SJCRH30 (cell line): ENCODE results near the gene GM2A. TPM values are rescaled to one million over a fixed set of nuclear protein-coding genes. Genes with fewer than 3 reads are reported as not detected.
"Not testable (repeated sequence)": the region's sequence is repeated elsewhere in the genome, so short reads cannot be mapped to it uniquely, and the experiment has no call there.

Experiments
- DNase-seq, 2 experiments: peaks; one replicate each; pipeline ENCODE4 v3.0.0-alpha.2; 2015 to 2020
- H3K27ac ChIP-seq: fragments of 250-450 bp; sonication (Bioruptor Pico); 2 replicates; pipeline ENCODE4 v1.5.1; 2020; ENCODE audit warnings: mild to moderate bottlenecking, moderate library complexity
- H3K27me3 ChIP-seq: fragments of 250-450 bp; sonication (Bioruptor Pico); 2 replicates; pipeline ENCODE4 v1.5.1; 2020; ENCODE audit warnings: mild to moderate bottlenecking, moderate library complexity
- H3K36me3 ChIP-seq: fragments of 250-450 bp; sonication (Bioruptor Pico); 2 replicates; pipeline ENCODE4 v1.5.1; 2020; ENCODE audit warnings: mild to moderate bottlenecking, moderate library complexity
- H3K4me1 ChIP-seq: fragments of 250-450 bp; sonication (Bioruptor Pico); 2 replicates; pipeline ENCODE4 v1.5.1; 2020; ENCODE audit warnings: mild to moderate bottlenecking, moderate library complexity
- H3K4me3 ChIP-seq: fragments of 250-450 bp; sonication (Bioruptor Pico); 2 replicates; pipeline ENCODE4 v1.5.1; 2020; ENCODE audit warnings: mild to moderate bottlenecking, moderate library complexity
- H3K9me3 ChIP-seq: fragments of 250-450 bp; sonication (Bioruptor Pico); replicated peaks from 2 replicates; pipeline ENCODE4 v1.5.1; 2020; ENCODE audit warnings: mild to moderate bottlenecking, moderate library complexity
- total RNA-seq: library from RNA; depleted of rRNA; stranded (reverse); fragments of >200 nt; shearing (Covaris generic); gene quantifications from 2 replicates; pipeline ENCODE4 v1.2.3, GENCODE V29; 2014

Gene GM2A
- total RNA-seq, 1 experiment from 2014 or later: 1.7 TPM

DNA sequence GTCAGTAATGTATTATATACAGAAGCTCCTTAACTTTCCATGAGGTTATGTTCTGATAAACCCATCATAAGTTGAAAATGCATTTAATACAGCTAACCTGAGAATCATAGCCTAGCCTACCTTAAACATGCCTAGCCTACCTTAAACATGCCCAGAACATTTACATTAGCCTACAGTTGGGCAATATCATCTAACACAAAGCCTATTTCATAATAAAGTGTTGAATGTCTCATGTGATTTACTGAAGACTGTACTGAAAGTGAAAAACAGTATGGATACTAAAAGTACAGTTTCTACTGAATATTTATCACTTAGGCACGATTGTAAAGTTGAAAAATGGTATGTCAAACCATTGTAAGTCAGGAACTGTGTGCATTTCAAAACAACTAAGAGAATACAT lies 1.6 kb downstream of the GM2A start:
- H3K27ac ChIP-seq: no peak overlapping the region
- no peak for DNase-seq
- H3K4me1 ChIP-seq: no peaks in the 10 kb centered on the region; the same call in 1 of the 2 replicates
- no peaks in the 10 kb centered on the region for H3K9me3 ChIP-seq
- H3K36me3 ChIP-seq: no peaks in the 10 kb centered on the region
- H3K4me3 ChIP-seq: no peak overlapping the region
- no peaks in the 10 kb centered on the region for H3K27me3 ChIP-seq

DNA sequence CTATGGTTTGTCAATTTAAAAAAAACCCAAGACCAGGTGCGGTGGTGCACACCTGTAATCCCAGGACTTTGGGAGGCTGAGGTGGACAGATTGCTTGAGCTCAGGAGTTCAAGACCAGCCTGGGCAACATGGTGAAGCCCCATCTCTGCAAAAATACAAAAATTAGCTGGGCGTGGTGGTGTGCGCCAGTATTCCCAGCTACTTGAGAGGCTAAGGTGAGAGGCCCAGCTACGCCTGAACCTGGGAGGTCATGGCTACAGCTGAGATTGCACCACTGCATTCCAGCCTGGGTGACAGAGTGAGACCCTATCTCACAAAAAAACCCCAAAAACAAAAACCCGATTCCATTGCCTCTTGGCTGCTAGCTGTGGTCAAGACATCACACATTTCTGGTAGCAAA lies 2.0 kb downstream of the GM2A start:
- H3K4me3 ChIP-seq, H3K27me3 ChIP-seq, H3K9me3 ChIP-seq, H3K4me1 ChIP-seq, H3K27ac ChIP-seq, H3K36me3 ChIP-seq, DNase-seq: not testable (repeated sequence)

DNA sequence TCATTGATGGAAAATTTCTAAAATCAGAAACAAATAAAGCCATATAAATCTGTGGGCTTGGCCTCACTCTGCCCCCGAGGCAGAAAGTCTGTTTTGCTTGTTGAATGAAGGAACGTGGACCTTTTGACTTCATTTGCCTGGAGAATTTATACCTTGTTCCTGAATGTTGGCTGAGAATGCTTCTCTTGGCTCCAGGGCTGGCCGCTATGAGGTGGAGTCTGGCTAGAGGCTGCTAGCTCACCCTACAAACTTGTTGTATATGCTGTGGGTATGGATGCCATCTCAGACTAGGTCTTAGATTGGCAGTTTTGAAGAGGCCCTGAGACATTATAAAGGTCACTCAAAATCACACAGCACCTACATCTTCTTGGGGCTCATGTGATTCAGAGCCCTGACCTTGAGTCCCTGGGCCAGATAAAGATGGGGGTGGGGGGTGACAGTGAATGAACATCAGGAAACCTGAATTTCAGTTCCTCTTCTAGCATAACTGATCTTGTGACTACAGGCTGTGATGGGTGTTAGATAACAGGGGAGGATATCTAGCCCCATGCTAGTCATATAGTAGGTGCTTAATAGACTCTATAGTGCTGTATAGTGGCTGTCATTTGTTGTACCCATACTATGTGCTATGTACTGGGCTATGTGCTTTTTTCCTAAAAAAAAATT lies 2.8 kb downstream of the GM2A start:
- no peak overlapping the region for H3K27ac ChIP-seq
- H3K9me3 ChIP-seq: no peaks in the 10 kb centered on the region
- H3K4me3 ChIP-seq: no peak overlapping the region
- no peaks in the 10 kb centered on the region for H3K36me3 ChIP-seq
- H3K4me1 ChIP-seq: no peaks in the 10 kb centered on the region; the same call in 1 of the 2 replicates
- DNase-seq: no peak
- H3K27me3 ChIP-seq: no peaks in the 10 kb centered on the region

DNA sequence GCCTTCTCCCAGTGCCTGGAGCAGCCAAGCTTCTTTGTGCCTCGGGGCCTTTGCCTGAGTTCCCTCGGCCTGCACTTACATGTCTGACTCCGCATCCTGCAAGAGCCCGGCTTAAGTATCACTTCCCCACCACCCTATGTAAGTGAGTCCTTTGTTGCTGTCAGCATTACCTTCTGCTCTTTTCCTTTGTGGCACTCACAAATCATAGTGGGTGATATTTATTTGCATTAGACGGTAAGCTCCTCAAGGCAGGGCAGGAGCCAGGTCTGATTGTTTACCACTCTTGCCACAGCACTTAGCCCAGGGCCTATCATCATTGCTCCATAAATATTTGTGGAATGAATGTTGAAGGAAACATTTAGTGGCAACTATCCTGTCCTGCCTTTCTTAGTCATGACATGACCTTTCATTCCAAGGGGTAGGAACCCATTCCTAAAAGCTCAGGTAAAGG lies 4.8 kb downstream of the GM2A start:
- no peaks in the 10 kb centered on the region for H3K9me3 ChIP-seq
- H3K4me3 ChIP-seq: no peak overlapping the region
- no peak overlapping the region for H3K27ac ChIP-seq

DNA sequence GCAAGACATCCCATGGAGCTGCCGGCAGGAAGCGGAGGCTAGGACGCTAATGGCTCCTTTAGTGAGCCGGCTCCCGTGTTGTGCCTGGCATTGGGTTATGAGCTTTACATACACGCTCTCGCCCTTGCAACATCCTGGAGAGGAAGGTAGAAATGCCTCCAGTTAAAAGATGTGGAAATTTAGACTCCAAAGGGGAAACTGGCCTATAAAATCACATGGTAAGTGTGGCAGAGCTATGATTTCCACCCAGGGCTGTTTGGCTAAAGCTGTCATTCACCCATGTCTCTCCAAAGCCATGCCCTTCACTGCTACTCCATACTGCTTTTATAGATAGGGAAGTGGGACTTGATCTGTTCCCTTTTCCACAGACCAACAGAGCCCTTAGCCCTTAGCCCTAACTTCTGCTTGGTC lies 5.2 kb downstream of the GM2A start:
- Histone ChIP-seq H3K9me3 (no peaks in the 10 kb centered on the region), H3K27ac (no peak overlapping the region), H3K36me3 (no peaks in the 10 kb centered on the region), H3K27me3 (no peaks in the 10 kb centered on the region), H3K4me1 (no peaks in the 10 kb centered on the region; the same call in 1 of the 2 replicates), H3K4me3 (no peak overlapping the region)
- DNase-seq: no peak

More for the DNA sequence above, 4.8 kb downstream of the GM2A start:
- Histone ChIP-seq H3K36me3 (no peaks in the 10 kb centered on the region), H3K4me1 (no peaks in the 10 kb centered on the region; the same call in 1 of the 2 replicates), H3K27me3 (no peaks in the 10 kb centered on the region)
- DNase-seq: no peak

DNA sequence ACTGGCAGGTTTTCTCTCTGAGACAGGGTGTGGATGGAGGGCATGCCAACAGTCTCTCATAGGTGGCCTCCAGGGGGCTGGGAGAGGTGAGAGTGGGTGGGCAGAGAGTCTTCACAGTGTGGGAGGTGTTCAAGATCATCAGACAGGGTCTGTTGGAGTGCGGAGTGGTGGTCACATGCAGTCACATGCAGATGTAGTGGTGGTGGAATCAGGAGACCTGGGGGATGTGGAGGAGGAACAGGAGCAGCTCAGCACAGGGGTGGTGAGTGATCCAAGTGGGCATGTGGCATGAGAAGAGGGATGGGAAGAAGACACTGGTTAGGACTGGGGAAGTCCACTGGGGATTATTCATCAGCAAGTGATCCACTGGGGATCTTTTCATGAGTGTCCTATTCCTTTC lies 5.8 kb downstream of the GM2A start:
- H3K9me3 ChIP-seq: no peaks in the 10 kb centered on the region
- H3K27ac ChIP-seq: no peak overlapping the region
- H3K4me1 ChIP-seq: no peaks in the 10 kb centered on the region
- no peaks in the 10 kb centered on the region for H3K36me3 ChIP-seq
- no peaks in the 10 kb centered on the region for H3K27me3 ChIP-seq
- no peak for DNase-seq
- H3K4me3 ChIP-seq: no peak overlapping the region

DNA sequence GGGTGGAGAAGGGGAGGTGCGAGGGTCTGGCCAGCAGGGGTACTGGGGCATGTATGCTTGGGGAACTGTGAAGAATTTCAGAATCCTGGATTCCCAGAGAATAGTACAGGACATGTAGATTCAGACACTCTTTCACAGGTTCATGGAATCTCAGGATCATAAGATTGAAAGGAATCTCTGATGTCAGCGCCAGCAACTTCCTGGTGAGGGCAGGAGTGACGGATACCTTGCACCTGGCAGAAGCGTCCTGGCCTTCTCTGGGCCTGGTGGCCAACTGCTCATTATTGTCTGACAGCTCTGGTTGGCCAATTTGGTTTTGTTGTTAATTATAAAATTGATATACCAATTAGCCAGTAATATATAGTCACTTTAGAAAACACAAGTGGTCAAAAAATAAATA lies 6.9 kb downstream of the GM2A start:
- H3K27ac ChIP-seq: no peak overlapping the region
- no peaks in the 10 kb centered on the region for H3K36me3 ChIP-seq
- no peaks in the 10 kb centered on the region for H3K9me3 ChIP-seq
- DNase-seq: no peak
- H3K27me3 ChIP-seq: no peaks in the 10 kb centered on the region
- H3K4me3 ChIP-seq: no peak overlapping the region
- H3K4me1 ChIP-seq: no peaks in the 10 kb centered on the region

DNA sequence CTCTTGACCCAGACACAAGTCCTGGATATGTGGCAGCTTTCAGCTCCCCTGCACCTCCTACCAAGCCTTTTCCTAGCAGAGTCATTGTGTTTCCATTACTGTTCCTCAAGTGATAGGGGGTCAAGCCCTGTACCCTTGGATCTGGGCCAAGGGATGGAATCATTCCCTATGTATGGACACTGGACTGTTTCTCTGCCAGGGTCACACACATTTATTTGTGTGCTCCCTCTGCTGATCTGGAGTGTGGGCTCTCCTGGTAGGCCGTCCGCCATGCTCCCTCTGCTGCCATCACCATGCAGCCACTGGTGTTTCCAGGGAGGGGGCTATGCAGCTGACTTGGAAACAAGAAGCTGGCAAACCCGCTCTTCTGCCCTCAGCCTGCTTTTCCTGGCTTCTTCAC lies 9.5 kb downstream of the GM2A start:
- Histone ChIP-seq H3K4me1 (no peaks in the 10 kb centered on the region), H3K27ac (no peak overlapping the region), H3K9me3 (no peaks in the 10 kb centered on the region), H3K27me3 (no peaks in the 10 kb centered on the region), H3K36me3 (no peaks in the 10 kb centered on the region), H3K4me3 (no peak overlapping the region)
- no peak for DNase-seq

DNA sequence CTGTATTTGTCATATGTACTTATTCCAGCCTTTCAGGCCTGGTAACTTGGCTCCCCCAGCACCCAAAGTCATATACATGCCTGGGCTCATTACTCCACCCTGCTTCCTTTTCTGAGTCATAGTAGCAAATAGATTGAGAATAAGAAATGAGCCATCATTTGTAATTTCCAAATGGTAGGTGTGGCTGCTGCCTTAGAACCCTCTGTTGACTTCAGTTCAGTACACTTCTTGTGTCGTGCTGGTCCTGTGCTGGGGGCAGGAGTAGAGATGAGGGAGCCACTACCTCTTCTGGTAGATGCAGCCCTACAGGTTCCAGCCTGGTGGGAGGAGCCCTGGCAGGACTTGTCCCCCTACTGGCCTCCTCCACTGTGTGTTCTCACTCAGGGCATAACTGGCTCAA lies 11.1 kb downstream of the GM2A start:
- Histone ChIP-seq H3K4me3 (no peak overlapping the region), H3K27ac (no peak overlapping the region), H3K36me3 (no peaks in the 10 kb centered on the region), H3K4me1 (no peaks in the 10 kb centered on the region), H3K27me3 (no peaks in the 10 kb centered on the region), H3K9me3 (no peaks in the 10 kb centered on the region)
- no peak for DNase-seq

DNA sequence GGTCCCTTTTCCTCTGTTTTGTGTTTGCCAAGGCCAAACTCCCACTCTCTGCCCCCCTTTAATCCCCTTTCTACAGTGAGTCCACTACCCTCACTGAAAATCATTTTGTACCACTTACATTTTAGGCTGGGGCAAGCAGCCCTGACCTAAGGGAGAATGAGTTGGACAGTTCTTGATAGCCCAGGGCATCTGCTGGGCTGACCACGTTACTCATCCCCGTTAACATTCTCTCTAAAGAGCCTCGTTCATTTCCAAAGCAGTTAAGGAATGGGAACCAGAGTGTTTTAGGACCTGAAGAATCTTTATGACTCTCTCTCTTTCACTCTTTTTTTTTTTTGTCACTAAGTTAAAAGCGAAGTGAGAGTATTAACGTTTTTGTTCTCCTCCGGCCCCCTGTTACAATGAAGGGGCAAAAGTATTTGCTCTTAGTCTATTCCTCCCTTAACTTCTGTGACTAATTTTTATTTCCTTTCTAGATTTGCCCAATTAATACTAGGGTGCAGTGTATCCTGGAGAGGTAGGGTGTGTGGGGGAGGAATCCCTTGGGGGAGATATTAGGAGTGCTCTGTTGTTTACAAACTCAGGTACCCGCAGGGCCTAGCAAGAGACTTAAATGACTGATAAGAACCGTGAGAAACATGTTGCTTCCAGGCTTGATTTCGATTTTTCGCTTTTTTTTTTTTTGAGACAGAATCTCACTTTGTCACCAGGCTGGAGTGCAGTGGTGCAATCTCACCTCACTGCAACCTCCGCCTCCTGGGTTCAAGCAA lies 14.7 kb downstream of the GM2A start:
- Histone ChIP-seq H3K9me3 (no peaks in the 10 kb centered on the region), H3K4me3 (no peak overlapping the region), H3K27me3 (no peaks in the 10 kb centered on the region), H3K27ac (no peak overlapping the region), H3K4me1 (no peaks in the 10 kb centered on the region), H3K36me3 (no peaks in the 10 kb centered on the region)
- DNase-seq: no peak

DNA sequence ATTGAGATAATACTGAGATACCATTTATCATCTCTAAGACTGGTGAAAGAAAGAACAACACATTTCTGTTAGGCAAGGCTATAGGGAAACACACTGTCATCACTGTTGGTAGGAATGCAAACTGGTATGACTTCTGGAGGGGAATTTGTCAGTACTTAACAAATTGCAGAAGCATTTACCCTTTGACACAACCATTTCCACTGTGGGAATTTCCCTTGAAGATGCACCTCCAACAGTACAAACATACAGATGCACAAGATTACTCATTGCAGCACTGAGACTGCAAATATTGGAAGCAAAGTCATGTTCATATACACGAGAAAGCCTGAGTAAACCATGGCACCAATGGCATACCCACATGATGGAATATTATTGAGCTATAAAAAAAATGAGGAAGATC lies 17.6 kb downstream of the GM2A start:
- no peaks in the 10 kb centered on the region for H3K4me1 ChIP-seq
- H3K27ac ChIP-seq: no peak overlapping the region
- no peak overlapping the region for H3K4me3 ChIP-seq
- H3K27me3 ChIP-seq: no peaks in the 10 kb centered on the region
- no peaks in the 10 kb centered on the region for H3K36me3 ChIP-seq
- no peaks in the 10 kb centered on the region for H3K9me3 ChIP-seq
- DNase-seq: no peak

DNA sequence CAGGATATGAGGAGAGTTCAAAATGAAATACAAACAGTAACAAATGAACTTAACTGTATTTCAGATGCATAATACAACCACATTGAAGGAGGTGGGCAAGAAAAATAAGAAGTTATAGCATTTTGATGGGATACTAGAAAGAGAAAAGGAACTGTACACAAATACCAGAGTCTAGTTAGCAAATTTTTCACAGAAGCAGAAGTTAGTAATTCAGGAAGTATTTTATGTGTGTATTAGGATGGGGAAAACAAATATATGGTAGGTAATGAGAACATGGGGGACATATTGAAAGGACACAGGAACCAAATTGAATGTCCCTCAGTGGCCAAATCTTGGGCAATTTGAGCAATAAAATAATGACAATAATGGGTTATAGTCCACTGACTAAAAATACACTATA lies 18.4 kb downstream of the GM2A start:
- H3K27ac ChIP-seq: no peak overlapping the region
- H3K27me3 ChIP-seq: no peaks in the 10 kb centered on the region
- no peaks in the 10 kb centered on the region for H3K9me3 ChIP-seq
- no peak for DNase-seq
- no peaks in the 10 kb centered on the region for H3K36me3 ChIP-seq
- H3K4me1 ChIP-seq: no peaks in the 10 kb centered on the region
- no peak overlapping the region for H3K4me3 ChIP-seq

DNA sequence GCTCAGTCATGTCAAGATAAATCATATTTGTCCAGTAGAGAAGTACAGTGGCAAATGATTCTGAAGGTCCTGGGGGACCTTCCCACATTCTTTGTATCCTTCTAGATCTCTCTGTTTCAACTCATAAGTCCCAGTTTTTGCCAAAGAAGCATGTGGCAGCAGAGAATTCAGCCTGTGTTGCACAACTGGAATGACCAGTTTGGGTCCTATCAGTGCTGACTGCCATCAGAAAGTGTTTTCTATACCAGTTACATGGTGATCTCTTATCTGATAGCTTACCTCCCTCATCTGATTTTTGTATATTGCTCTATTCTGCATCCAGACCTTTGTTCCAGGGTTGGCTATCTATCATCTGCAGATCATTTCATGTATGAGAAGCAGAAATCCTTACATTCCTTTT lies 21.7 kb downstream of the GM2A start:
- Histone ChIP-seq H3K9me3 (no peaks in the 10 kb centered on the region), H3K4me1 (no peaks in the 10 kb centered on the region), H3K4me3 (no peak overlapping the region), H3K27ac (no peak overlapping the region), H3K36me3 (no peaks in the 10 kb centered on the region), H3K27me3 (no peaks in the 10 kb centered on the region)
- DNase-seq: no peak

DNA sequence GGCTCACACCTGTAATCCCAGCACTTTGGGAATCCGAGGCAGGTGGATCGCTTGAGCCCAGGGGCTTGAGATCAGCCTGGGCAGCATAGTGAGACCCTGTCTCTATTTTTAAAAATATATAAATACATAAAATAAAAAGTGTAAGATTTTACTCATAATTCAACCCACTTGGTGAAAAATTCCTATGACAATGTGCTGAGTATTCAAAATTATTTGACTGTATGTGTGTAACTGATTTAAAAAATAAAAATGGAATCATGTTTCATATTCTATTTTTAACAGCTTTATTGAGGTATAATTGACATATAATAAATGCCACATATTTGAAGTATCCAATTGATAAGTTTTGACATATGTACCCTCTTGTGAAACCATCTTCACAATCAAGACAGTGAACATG lies 22.8 kb downstream of the GM2A start:
- no peaks in the 10 kb centered on the region for H3K9me3 ChIP-seq
- H3K4me1 ChIP-seq: no peaks in the 10 kb centered on the region
- no peak overlapping the region for H3K27ac ChIP-seq
- no peaks in the 10 kb centered on the region for H3K27me3 ChIP-seq
- no peaks in the 10 kb centered on the region for H3K36me3 ChIP-seq
- no peak for DNase-seq
- no peak overlapping the region for H3K4me3 ChIP-seq

DNA sequence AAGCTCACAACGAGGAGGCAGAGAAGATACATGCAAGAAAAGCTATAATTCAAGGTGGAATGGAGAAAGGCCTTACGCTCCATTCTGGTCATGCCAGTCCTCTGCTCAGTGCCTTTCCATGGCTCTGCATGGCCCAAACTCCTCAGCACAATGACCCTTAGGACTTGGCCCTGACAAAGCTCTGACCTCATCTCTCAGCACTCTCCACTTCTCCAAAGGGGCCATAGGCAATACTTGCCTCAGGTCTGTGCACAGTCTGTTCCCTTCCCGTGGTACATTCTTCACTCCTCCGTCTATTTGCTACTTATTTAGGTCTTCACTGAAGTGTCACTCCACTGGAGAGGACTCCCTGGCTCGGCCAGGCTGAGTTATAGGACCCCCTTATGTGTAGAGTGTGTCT lies 25.9 kb downstream of the GM2A start:
- DNase-seq: no peak
- Histone ChIP-seq H3K9me3 (no peaks in the 10 kb centered on the region), H3K4me1 (no peaks in the 10 kb centered on the region), H3K4me3 (no peak overlapping the region), H3K27me3 (no peaks in the 10 kb centered on the region), H3K27ac (no peak overlapping the region), H3K36me3 (no peaks in the 10 kb centered on the region)

DNA sequence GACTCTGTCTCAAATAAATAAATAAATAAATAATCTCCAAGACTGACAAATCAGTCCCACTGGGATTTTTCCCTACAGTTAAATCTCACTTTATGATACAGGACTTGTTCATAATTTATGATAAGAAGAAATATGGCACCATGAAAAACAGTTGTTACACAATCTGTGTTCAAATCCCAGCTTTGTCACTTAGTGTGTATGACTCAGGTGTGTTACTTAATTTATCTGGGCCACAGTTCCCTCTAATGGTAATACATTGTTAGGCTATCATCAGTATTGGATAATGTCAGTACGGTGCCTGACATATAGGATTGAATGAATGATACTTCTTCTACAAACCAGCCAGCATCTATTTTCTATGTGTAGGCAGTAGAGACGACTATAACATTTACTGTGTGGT lies 27.5 kb downstream of the GM2A start:
- Histone ChIP-seq H3K9me3 (no peaks in the 10 kb centered on the region), H3K27ac (no peak overlapping the region), H3K4me1 (no peaks in the 10 kb centered on the region), H3K36me3 (no peaks in the 10 kb centered on the region), H3K4me3 (no peak overlapping the region), H3K27me3 (no peaks in the 10 kb centered on the region)
- no peak for DNase-seq
